GM18505 (cell line): ENCODE data around the gene PDE4D.
"Not testable (repeated sequence)": the region's sequence is repeated elsewhere in the genome, so short reads cannot be mapped to it uniquely, and the experiment has no call there.

Experiments
- ATAC-seq: cut with Tn5 transposase; IDR thresholded peaks from one replicate; pipeline ENCODE4 v1.9.1; 2021; ENCODE audit not compliant: unreplicated experiment
- POLR2A ChIP-seq: IDR thresholded peaks from 4 replicates; pipeline ENCODE4 v1.6.1; 2011; ENCODE audit warnings: borderline replicate concordance; ENCODE audit not compliant: insufficient read depth, insufficient read length; ENCODE audit errors: extremely low read depth

Gene PDE4D

GRCh38 chr5:59763541-59763940 is 130.0 kb downstream of the PDE4D start:
- TF ChIP-seq POLR2A = no peak
- no peak for ATAC-seq

GRCh38 chr5:59762232-59762631 is 131.3 kb downstream of the PDE4D start:
- ATAC-seq = not testable (repeated sequence)

GRCh38 chr5:59760785-59761348 is 132.7 kb downstream of the PDE4D start:
- TF ChIP-seq POLR2A = no peak
- peak; percentile 88 for ATAC-seq

GRCh38 chr5:59759600-59760351 is 133.8 kb downstream of the PDE4D start:
- no peak for ATAC-seq
- TF ChIP-seq POLR2A = no peak

- no peak for TF ChIP-seq POLR2A
- no peak for ATAC-seq
These were observed 135.0 kb downstream of the PDE4D start for GRCh38 chr5:59758566-59758965.

- no peak for ATAC-seq
- TF ChIP-seq POLR2A = no peak
These were observed 136.1 kb downstream of the PDE4D start for GRCh38 chr5:59757442-59757841.

GRCh38 chr5:59756373-59757035 is 137.0 kb downstream of the PDE4D start:
- TF ChIP-seq POLR2A = no peak
- ATAC-seq = no peak

- no peak for ATAC-seq
- TF ChIP-seq POLR2A = no peak
These were observed 138.1 kb downstream of the PDE4D start for GRCh38 chr5:59755476-59755875.

GRCh38 chr5:59753599-59753998 is 139.9 kb downstream of the PDE4D start:
- no peak for ATAC-seq
- no peak for TF ChIP-seq POLR2A

- no peak for ATAC-seq
- no peak for TF ChIP-seq POLR2A
These were observed 143.6 kb downstream of the PDE4D start for GRCh38 chr5:59749782-59750520.

GRCh38 chr5:59748036-59748663 is 145.4 kb downstream of the PDE4D start:
- not testable (repeated sequence) for ATAC-seq

- ATAC-seq = no peak
- TF ChIP-seq POLR2A = no peak
These were observed 147.2 kb downstream of the PDE4D start for GRCh38 chr5:59746241-59746765.

GRCh38 chr5:59745415-59745863 is 148.1 kb downstream of the PDE4D start:
- TF ChIP-seq POLR2A = no peak
- ATAC-seq = no peak
